Stomach (tissue), 4 donors: ENCODE results near the gene C2orf68.

Experiments
- EP300 ChIP-seq: sonication (generic); formaldehyde crosslinking; IDR thresholded peaks from one replicate; pipeline ENCODE4 v1.6.1; 2017; ENCODE audit warnings: antibody characterized with exemption
- POLR2A ChIP-seq, 4 donors: fragments of 450-650 bp; IDR thresholded peaks; one replicate each; pipeline ENCODE4 v1.6.1; 2016; ENCODE audit warnings: antibody characterized with exemption in 4 of 4, control low read depth in 2 of 4, mild to moderate bottlenecking in 1 of 4, moderate library complexity in 1 of 4
- POLR2AphosphoS5 ChIP-seq, 3 donors: sonication (generic); formaldehyde crosslinking; IDR thresholded peaks; one replicate each; pipeline ENCODE4 v1.6.1; 2016; ENCODE audit warnings: antibody characterized with exemption in 3 of 3
- TF ChIP-seq, protein P1 (sequence below), 7 experiments: fragments of 450-650 bp in 4 of 7; fragments of 200-600 bp in 3 of 7; sonication (generic) in 3 of 7; IDR thresholded peaks; one replicate each; pipeline ENCODE4 v1.5.1; 2016 to 2019; ENCODE audit warnings: antibody characterized with exemption in 7 of 7, control low read depth in 2 of 7, mild to moderate bottlenecking in 1 of 7

DNA sequence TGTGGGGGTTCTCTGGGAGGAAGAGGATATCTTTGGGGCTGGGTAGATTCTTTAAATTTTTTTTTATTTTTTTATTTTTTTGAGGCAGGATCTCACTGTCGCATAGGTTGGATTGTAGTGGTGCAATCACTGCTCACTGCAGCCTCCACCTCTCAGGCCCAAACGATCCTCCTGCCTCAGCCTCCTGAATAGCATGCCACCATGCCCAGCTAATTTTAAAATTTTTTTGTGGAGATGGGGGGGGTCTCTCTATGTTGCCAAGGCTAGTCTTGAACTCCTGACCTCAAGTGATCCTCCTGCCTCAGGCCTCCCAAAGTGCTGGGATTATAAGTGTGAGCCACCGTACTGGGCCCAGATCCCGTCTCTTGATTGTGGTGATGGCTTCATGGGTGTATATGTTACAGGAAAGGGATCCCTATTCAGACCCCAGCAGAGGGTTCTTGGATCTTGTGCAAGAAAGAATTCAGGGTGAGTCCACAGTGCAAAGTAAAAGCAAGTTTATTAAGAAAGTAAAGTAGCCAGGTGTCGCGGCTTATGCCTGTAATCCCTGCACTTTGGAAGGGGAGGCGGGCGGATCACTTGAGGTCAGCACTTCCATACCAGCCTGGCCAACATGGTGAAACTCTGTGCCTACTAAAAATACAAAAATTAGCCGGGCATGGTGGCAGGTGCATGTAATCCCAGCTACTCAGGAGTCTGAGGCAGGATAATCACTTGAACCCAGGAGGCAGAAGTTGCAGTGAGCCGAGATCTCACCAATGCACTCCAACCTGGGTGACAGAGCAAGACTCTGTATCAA is 2.0 kb upstream of the C2orf68 start:
- no peak for TF ChIP-seq POLR2A (IDR thresholded peaks at IDR 0.05)
- TF ChIP-seq, protein P1, sequence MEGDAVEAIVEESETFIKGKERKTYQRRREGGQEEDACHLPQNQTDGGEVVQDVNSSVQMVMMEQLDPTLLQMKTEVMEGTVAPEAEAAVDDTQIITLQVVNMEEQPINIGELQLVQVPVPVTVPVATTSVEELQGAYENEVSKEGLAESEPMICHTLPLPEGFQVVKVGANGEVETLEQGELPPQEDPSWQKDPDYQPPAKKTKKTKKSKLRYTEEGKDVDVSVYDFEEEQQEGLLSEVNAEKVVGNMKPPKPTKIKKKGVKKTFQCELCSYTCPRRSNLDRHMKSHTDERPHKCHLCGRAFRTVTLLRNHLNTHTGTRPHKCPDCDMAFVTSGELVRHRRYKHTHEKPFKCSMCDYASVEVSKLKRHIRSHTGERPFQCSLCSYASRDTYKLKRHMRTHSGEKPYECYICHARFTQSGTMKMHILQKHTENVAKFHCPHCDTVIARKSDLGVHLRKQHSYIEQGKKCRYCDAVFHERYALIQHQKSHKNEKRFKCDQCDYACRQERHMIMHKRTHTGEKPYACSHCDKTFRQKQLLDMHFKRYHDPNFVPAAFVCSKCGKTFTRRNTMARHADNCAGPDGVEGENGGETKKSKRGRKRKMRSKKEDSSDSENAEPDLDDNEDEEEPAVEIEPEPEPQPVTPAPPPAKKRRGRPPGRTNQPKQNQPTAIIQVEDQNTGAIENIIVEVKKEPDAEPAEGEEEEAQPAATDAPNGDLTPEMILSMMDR (IDR thresholded peaks at IDR 0.05) = no peak
- TF ChIP-seq EP300 = no peak
- no peak for TF ChIP-seq POLR2AphosphoS5 (IDR thresholded peaks at IDR 0.05)
